Common myeloid progenitor, CD34-positive (primary cell): ENCODE measurements around the gene CD320.

Experiments used
- CTCF ChIA-PET: fragments of 350-600 bp; sonication (Branson Sonifier 250); formaldehyde crosslinking; loops from one replicate; lab custom pipeline; 2021; ENCODE audit warnings: antibody characterized with exemption; lab: Charles Lee
- POLR2A ChIA-PET: fragments of 350-600 bp; sonication (Branson Sonifier 250); formaldehyde crosslinking; loops from one replicate; lab custom pipeline; 2021; ENCODE audit warnings: antibody characterized with exemption; lab: Charles Lee
- DNase-seq, 3 donors: peaks; one replicate each; pipeline versions ENCODE4 v3.0.0 to v3.0.0-alpha.2; 2013
- H3K27ac ChIP-seq, 2 experiments: 1 replicate in 1 of 2; 2 replicates in 1 of 2; pipeline ENCODE4 v1.7.0; 2013; ENCODE audit warnings: inconsistent platforms in 2 of 2, low read length in 2 of 2, mild to moderate bottlenecking in 2 of 2, low read depth in 1 of 2, moderate library complexity in 1 of 2; ENCODE audit not compliant: severe bottlenecking in 2 of 2, insufficient read depth in 1 of 2, poor library complexity in 1 of 2
- H3K27me3 ChIP-seq, 5 experiments: replicated peaks in 2 of 5; 1 replicate in 3 of 5; 2 replicates in 2 of 5; pipeline versions ENCODE4 v1.6.1 to v1.7.0; 2013; ENCODE audit warnings: low read length in 4 of 5, mild to moderate bottlenecking in 2 of 5, moderate library complexity in 2 of 5, inconsistent platforms in 1 of 5; ENCODE audit not compliant: insufficient read depth in 5 of 5, control insufficient read depth in 4 of 5
- H3K36me3 ChIP-seq, 4 experiments: 1 replicate in 2 of 4; 2 replicates in 2 of 4; pipeline versions ENCODE4 v1.6.1 to v1.7.0; 2013; ENCODE audit warnings: low read length in 3 of 4, control low read depth in 1 of 4, mild to moderate bottlenecking in 1 of 4; ENCODE audit not compliant: control insufficient read depth in 4 of 4, insufficient read depth in 4 of 4
- H3K4me1 ChIP-seq, 4 experiments: 1 replicate in 3 of 4; 2 replicates in 1 of 4; pipeline versions ENCODE4 v1.6.1 to v1.7.1; 2013; ENCODE audit warnings: low read length in 3 of 4, mild to moderate bottlenecking in 3 of 4, control low read depth in 1 of 4, inconsistent platforms in 1 of 4, moderate library complexity in 1 of 4; ENCODE audit not compliant: control insufficient read depth in 4 of 4, insufficient read depth in 4 of 4; ENCODE audit errors: control extremely low read depth in 1 of 4
- H3K4me3 ChIP-seq, 7 experiments: 1 replicate in 4 of 7; 2 replicates in 3 of 7; pipeline versions ENCODE4 v1.5.1 to v1.7.0; 2013; ENCODE audit warnings: mild to moderate bottlenecking in 7 of 7, low read length in 6 of 7, moderate library complexity in 6 of 7, inconsistent platforms in 2 of 7, low read depth in 2 of 7, control low read depth in 1 of 7; ENCODE audit not compliant: insufficient read depth in 4 of 7, control insufficient read depth in 1 of 7; ENCODE audit errors: extremely low read depth in 1 of 7
- H3K9me3 ChIP-seq, 5 experiments: 1 replicate in 4 of 5; 2 replicates in 1 of 5; pipeline versions ENCODE4 v1.6.1 to v1.7.1; 2013; ENCODE audit warnings: low read length in 4 of 5, mild to moderate bottlenecking in 2 of 5, inconsistent platforms in 1 of 5, low read depth in 1 of 5, moderate library complexity in 1 of 5; ENCODE audit not compliant: control insufficient read depth in 4 of 5, insufficient read depth in 2 of 5; ENCODE audit errors: control extremely low read depth in 1 of 5
- WGBS: methylation state at CpG from one replicate; pipeline ENCODE4 v1.1.5; 2013; ENCODE audit not compliant: insufficient coverage; 5-methylcytosine and 5-hydroxymethylcytosine counted together

Gene CD320

DNA sequence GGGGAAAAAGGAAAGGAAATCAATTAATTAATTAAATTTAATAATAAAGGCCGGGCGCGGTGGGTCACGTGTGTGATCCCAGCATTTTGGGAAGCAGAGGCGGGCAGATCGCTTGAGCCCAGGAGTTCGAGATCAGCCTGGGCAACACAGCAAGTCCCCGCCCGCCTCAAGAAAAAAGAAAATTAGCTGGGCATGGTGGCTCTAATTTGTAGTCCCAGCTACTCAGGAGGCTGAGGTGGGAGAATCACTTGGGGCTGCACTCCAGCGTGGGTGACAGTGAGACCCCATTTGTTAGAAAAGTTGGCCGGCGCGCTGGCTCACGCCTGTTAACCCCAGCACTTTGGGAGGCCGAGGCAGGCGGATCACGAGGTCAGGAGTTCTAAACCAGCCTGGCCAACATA lies 733 bp upstream of the CD320 start:
- Histone ChIP-seq H3K27ac (no peak overlapping the region), H3K4me3 (peak overlapping the region in 5 of 7 experiments; percentile 69 to 86 (median 72)), H3K36me3 (peaks cover 3 to 34% (median 20%) of the 10 kb centered on the region in 4 experiments), H3K27me3 (peaks cover 0 to 9% (median 0%) of the 10 kb centered on the region in 5 experiments), H3K4me1 (peaks cover 5 to 22% (median 19%) of the 10 kb centered on the region in 4 experiments), H3K9me3 (no peaks in the 10 kb centered on the region)
- 94% methylated on average over 17 of the region's 17 CpGs for WGBS
- CTCF ChIA-PET: interaction anchor here (1.4 kb wide), 1 partner anchor 11 kb away, joined by 4 read pairs; no protein-coding TSS in a partner anchor
- POLR2A ChIA-PET: no interaction called here
- DNase-seq: no peak

DNA sequence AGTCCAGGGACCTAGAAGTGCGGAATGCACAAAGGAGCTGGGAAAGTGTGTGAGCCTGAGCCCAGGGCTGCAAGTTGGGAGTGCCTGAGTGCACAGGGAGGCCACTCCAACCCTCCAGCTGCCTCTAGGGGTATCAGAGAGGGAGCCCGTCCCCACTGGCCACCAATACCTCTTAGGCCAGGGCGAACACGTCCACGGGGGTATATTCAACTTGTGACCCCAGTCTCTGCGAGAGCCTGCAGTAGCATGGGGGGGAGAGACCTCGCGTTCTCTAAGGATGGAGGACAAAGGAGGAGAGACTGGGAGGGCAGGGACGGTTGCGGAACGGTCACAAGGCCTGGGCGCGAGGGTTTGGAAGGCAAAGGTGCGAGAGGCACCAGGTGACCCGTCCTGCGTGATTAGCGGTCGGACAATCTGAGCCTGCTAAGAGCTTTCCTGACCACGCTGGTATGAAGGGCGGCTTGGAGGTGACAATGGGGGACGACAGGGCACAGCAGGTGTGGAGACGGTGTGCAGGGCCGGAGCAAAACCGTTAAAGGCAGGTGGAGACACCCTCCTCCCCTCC lies 676 bp downstream of the CD320 start:
- DNase-seq: no peak
- peaks cover 5 to 22% (median 19%) of the 10 kb centered on the region in 4 experiments for H3K4me1 ChIP-seq
- H3K9me3 ChIP-seq: no peaks in the 10 kb centered on the region
- 70% methylated on average over 14 of the region's 24 CpGs for WGBS
- CTCF ChIA-PET: no interaction called here
- H3K27me3 ChIP-seq: peaks cover 0 to 9% (median 0%) of the 10 kb centered on the region in 5 experiments
- peaks cover 3 to 35% (median 15%) of the 10 kb centered on the region in 4 experiments for H3K36me3 ChIP-seq
- POLR2A ChIA-PET: no interaction called here
- no peak overlapping the region for H3K27ac ChIP-seq
- H3K4me3 ChIP-seq: peak overlapping the region in 5 of 7 experiments; percentile 55 to 74 (median 72)

DNA sequence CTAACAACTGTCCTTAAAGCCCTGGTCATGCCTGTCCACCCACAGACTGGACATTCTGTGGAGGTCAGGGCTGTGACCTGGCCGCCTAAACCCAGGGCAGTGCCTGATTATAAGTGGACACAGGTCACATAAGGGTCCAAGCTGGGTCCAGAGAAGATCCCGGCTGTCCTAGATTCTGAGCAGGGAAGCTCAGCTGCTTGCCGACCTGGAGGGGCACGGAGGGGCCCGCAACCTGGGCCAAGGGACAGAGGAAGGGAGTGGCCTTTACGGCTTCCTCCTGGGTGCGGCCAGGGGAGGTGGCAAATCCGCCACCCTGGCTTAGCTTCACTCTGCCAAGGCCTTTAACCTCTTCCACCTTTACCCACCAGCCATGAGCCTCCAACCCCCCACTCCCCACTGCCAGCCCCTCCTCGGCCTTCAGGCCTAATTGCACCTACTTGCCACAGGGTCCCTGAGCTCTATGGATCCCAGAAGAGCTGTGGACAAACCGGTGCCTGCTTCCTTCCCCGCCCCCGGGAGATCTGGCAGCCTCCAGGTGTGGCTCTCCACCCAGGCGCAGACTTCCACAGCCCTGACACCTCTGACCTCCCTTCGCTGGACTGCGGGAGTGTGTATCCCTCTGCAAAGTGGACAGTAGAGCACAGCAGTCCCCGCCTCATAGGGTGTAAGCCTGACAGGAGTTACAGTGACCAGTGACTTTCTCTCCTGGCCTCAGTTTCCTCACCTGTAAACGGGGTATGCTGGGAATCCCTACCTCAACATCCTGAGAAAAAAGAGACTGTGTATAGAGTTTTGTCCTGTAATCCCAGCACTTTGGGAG lies 1.7 kb downstream of the CD320 start:
- H3K36me3 ChIP-seq: peaks cover 0 to 28% (median 12%) of the 10 kb centered on the region in 4 experiments
- no peak for DNase-seq
- 90% methylated on average over 11 of the region's 17 CpGs for WGBS
- H3K4me3 ChIP-seq: no peak overlapping the region
- no peaks in the 10 kb centered on the region for H3K9me3 ChIP-seq
- CTCF ChIA-PET: no interaction called here
- H3K27me3 ChIP-seq: peaks cover 0 to 9% (median 0%) of the 10 kb centered on the region in 5 experiments
- H3K4me1 ChIP-seq: peaks cover 5 to 19% (median 18%) of the 10 kb centered on the region in 4 experiments
- POLR2A ChIA-PET: no interaction called here
- H3K27ac ChIP-seq: no peak overlapping the region

DNA sequence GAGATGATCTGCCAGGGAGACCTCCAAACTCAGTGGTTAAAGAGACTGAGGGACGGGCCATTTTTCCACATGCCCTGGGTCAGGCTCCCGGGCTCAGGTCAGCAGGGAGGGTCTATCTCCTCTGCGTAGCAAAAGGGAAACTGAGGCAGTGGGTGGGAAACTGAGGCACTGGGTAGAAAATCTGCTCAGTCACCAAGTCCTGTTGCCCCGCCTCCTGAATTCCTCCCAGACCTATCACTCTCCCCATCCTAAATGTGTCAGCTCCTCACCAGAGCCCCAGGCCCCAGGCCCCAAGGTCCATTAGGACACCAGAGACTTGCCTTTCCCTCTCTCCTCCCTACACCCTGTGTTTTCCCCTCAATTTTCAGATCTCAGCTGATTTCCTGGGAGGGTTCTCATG lies 2.4 kb downstream of the CD320 start:
- CTCF ChIA-PET: interaction anchor here (2.0 kb wide), 1 partner anchor 18 kb away, joined by 5 read pairs; no protein-coding TSS in a partner anchor
- Histone ChIP-seq H3K36me3 (peaks cover 0 to 21% (median 9%) of the 10 kb centered on the region in 4 experiments), H3K4me3 (no peak overlapping the region), H3K27me3 (peaks cover 0 to 9% (median 0%) of the 10 kb centered on the region in 5 experiments), H3K27ac (no peak overlapping the region), H3K4me1 (peaks cover 5 to 19% (median 18%) of the 10 kb centered on the region in 4 experiments), H3K9me3 (no peaks in the 10 kb centered on the region)
- no peak for DNase-seq
- 74% methylated on average over 3 of the region's 4 CpGs for whole genome bisulfite sequencing
- POLR2A ChIA-PET: no interaction called here

DNA sequence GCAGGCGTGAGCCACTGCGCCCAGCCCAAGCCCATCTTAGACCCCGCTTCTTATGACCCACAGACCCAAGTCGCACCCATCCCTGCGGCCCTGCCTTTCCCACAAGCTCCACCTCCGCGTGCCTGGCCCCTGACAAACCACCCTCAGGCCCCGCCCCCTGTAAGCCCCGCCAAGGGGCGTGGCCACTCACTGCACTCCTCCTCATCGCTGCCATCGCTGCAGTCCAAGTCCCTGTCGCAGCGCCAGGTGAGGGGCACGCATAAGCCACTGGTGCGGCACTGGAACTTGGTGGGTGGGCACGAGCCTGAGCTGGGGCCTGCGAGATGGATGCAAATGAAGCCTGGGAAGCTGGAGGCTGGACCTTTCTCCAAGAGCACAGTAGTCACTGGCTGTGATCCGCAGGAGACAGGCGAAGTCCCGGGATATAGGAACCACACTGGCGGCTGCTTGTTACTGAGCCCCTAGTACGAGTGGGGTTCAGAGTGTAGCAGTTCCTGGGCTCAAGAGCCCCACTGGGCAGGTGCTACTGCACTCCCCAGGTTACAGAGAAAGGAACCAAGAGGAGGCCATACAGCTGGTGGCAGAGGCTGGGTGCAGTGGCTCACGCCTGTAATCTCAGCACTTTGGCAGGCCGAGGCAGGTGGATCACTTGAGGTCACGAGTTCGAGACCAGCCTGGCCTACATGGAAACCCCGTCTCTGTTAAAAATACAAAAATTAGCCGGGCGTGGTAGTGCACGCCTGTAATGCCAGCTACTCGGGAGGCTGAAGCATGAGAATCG lies 3.1 kb downstream of the CD320 start:
- CTCF ChIA-PET: interaction anchor here (2.0 kb wide), 1 partner anchor 19 kb away, joined by 5 read pairs; no protein-coding TSS in a partner anchor
- DNase-seq: no peak
- Histone ChIP-seq H3K4me1 (peaks cover 5 to 19% (median 18%) of the 10 kb centered on the region in 4 experiments), H3K36me3 (peaks cover 0 to 17% (median 6%) of the 10 kb centered on the region in 4 experiments), H3K9me3 (no peaks in the 10 kb centered on the region), H3K27me3 (peaks cover 0 to 9% (median 0%) of the 10 kb centered on the region in 5 experiments), H3K4me3 (no peak overlapping the region), H3K27ac (no peak overlapping the region)
- POLR2A ChIA-PET: no interaction called here
- 93% methylated on average over 32 of the region's 33 CpGs for WGBS

DNA sequence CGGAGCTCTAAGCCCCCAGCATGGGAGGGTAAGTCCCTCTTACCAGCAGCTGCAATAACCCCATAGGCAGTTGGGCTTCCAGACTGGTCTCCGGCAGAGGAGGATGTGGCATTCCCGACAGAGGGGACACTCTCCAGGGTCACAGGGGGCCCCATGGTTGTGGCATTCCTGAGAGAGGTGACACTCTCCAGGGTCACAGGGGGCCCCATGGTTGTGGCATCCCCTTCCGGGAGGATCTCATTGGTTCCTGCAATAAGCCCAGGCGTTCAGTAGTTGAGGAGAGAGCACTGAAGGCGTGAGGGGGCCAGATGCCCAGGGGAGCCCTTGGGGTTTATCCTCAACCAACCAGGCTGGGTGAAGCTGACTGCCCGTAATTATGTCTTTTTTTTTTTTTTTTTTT lies 5.4 kb downstream of the CD320 start:
- ChIA-PET CTCF (interaction anchor here (0.5 to 1.0 kb wide), 3 partner anchors 33 to 1522 kb away, joined by 3 read pairs; no protein-coding TSS in a partner anchor), POLR2A (no interaction called here)
- H3K27me3 ChIP-seq: peaks cover 0 to 8% (median 0%) of the 10 kb centered on the region in 5 experiments
- no peak overlapping the region for H3K27ac ChIP-seq
- no peak for DNase-seq
- WGBS: 97% methylated on average over 6 of the region's 7 CpGs
- H3K9me3 ChIP-seq: no peaks in the 10 kb centered on the region
- no peak overlapping the region for H3K4me3 ChIP-seq
- peaks cover 0 to 7% (median 6%) of the 10 kb centered on the region in 4 experiments for H3K4me1 ChIP-seq
- H3K36me3 ChIP-seq: peaks cover 0 to 9% (median under 1%) of the 10 kb centered on the region in 4 experiments
